ENCODE results near the gene CPAMD8. TPM values are rescaled to one million over a fixed set of nuclear protein-coding genes. Genes with fewer than 3 reads are reported as not detected.
"Not testable (repeated sequence)": the region's sequence is repeated elsewhere in the genome, so short reads cannot be mapped to it uniquely, and the experiment has no call there.

The CPAMD8 gene
- total RNA-seq, 1 donor = 0.18 TPM

GRCh38 chr19:16878181-16878965 is 148.2 kb downstream of the CPAMD8 start:
- TF ChIP-seq CTCF (IDR thresholded peaks at IDR 0.05; ENCODE audit: insufficient read depth, low read length) = no peak
- no peak overlapping the region for H3K4me3 ChIP-seq (ENCODE audit: low read depth, low read length)
- DNase-seq (ENCODE audit: low read depth) = no peak

- DNase-seq (ENCODE audit: low read depth) = no peak
- no peak for TF ChIP-seq CTCF (IDR thresholded peaks at IDR 0.05; ENCODE audit: insufficient read depth, low read length)
- H3K4me3 ChIP-seq (ENCODE audit: low read depth, low read length) = no peak overlapping the region
Observed at GRCh38 chr19:16877581-16877980, 149.0 kb downstream of the CPAMD8 start.

- H3K4me3 ChIP-seq (ENCODE audit: low read depth, low read length) = no peak overlapping the region
- DNase-seq (ENCODE audit: low read depth) = no peak
- no peak for TF ChIP-seq CTCF (IDR thresholded peaks at IDR 0.05; ENCODE audit: insufficient read depth, low read length)
Observed at GRCh38 chr19:16876904-16877361, 149.7 kb downstream of the CPAMD8 start.

- DNase-seq (ENCODE audit: low read depth) = no peak
- H3K4me3 ChIP-seq (ENCODE audit: low read depth, low read length) = no peak overlapping the region
- TF ChIP-seq CTCF (IDR thresholded peaks at IDR 0.05; ENCODE audit: insufficient read depth, low read length) = no peak
Observed at GRCh38 chr19:16875584-16876555, 150.7 kb downstream of the CPAMD8 start.

- not testable (repeated sequence) for H3K4me3 ChIP-seq (ENCODE audit: low read depth, low read length); DNase-seq (ENCODE audit: low read depth)
Observed at GRCh38 chr19:16874978-16875299, 151.7 kb downstream of the CPAMD8 start.

- DNase-seq (ENCODE audit: low read depth) = no peak
- H3K4me3 ChIP-seq (ENCODE audit: low read depth, low read length) = no peak overlapping the region
- no peak for TF ChIP-seq CTCF (IDR thresholded peaks at IDR 0.05; ENCODE audit: insufficient read depth, low read length)
Observed at GRCh38 chr19:16874250-16874977, 152.2 kb downstream of the CPAMD8 start.
